Left ventricle myocardium inferior (tissue), 1 donor: ENCODE measurements around the gene PPM1E. TPM values are rescaled to one million over a fixed set of nuclear protein-coding genes. Genes with fewer than 3 reads are reported as not detected.

Source experiments
- DNase-seq: peaks from one replicate; pipeline ENCODE4 v3.0.0-alpha.2; 2020
- H3K27ac ChIP-seq: fragments of 200-600 bp; replicated peaks from 2 replicates; pipeline ENCODE4 v1.8.0; 2021
- H3K27me3 ChIP-seq: fragments of 200-600 bp; 2 replicates; pipeline ENCODE4 v1.8.0; 2021; ENCODE audit warnings: low read depth
- H3K36me3 ChIP-seq: fragments of 200-600 bp; 2 replicates; pipeline ENCODE4 v1.8.0; 2021
- H3K4me1 ChIP-seq: fragments of 200-600 bp; 2 replicates; pipeline ENCODE4 v1.8.0; 2021
- H3K4me3 ChIP-seq: fragments of 200-600 bp; 2 replicates; pipeline ENCODE4 v1.8.0; 2021; ENCODE audit warnings: mild to moderate bottlenecking, moderate library complexity
- H3K9me3 ChIP-seq: fragments of 200-600 bp; replicated peaks from 2 replicates; pipeline ENCODE4 v1.8.0; 2021
- CTCF ChIP-seq: fragments of 200-600 bp; IDR thresholded peaks from 2 replicates; pipeline ENCODE4 v1.8.0; 2021; ENCODE audit warnings: antibody characterized with exemption, mild to moderate bottlenecking, borderline replicate concordance
- intact Hi-C: fragments of 100-400 bp; cut with micrococcal nuclease; formaldehyde crosslinking; loops from one replicate; pipeline ENCODE4 v1.11.0; 2022
- total RNA-seq: library from RNA; stranded (reverse); fragmentation: NEBNext Ultra II Directional; extraction: Animal tissue kit (Norgen Biotek cat#: 25700); gene quantifications from one replicate; pipeline ENCODE4 v1.2.1, GENCODE V29; 2021
- donor health status: DM: no; HTN: yes; CAD: no; lungs with severe emphysema.

The PPM1E gene
- total RNA-seq, 1 donor from 2014 or later = 0.80 TPM

GRCh38 chr17:59001158-59001814 is 245.6 kb downstream of the PPM1E start:
- DNase-seq = no peak
- H3K27ac ChIP-seq = peak overlapping the region; percentile 10
- H3K36me3 ChIP-seq = peaks cover 38% of the 10 kb centered on the region
- intact Hi-C loops = no loop called here
- H3K9me3 ChIP-seq = no peaks in the 10 kb centered on the region
- H3K4me1 ChIP-seq = no peaks in the 10 kb centered on the region
- H3K4me3 ChIP-seq = peak overlapping the region; percentile 13
- H3K27me3 ChIP-seq = no peaks in the 10 kb centered on the region
- no peak for TF ChIP-seq CTCF

GRCh38 chr17:59002126-59002525 is 246.5 kb downstream of the PPM1E start:
- intact Hi-C loops = no loop called here
- Histone ChIP-seq H3K4me3 (no peak overlapping the region), H3K9me3 (no peaks in the 10 kb centered on the region), H3K4me1 (no peaks in the 10 kb centered on the region), H3K27me3 (no peaks in the 10 kb centered on the region), H3K36me3 (peaks cover 35% of the 10 kb centered on the region), H3K27ac (peak overlapping the region; percentile 10)
- TF ChIP-seq CTCF = no peak
- no peak for DNase-seq

- H3K27ac ChIP-seq = no peak overlapping the region
- intact Hi-C loops = no loop called here
- no peaks in the 10 kb centered on the region for H3K9me3 ChIP-seq
- no peak overlapping the region for H3K4me3 ChIP-seq
- H3K36me3 ChIP-seq = peaks cover 33% of the 10 kb centered on the region
- H3K27me3 ChIP-seq = no peaks in the 10 kb centered on the region
- H3K4me1 ChIP-seq = peaks cover 7% of the 10 kb centered on the region
- DNase-seq = no peak
- TF ChIP-seq CTCF = no peak
Measured at GRCh38 chr17:59002848-59003247, 247.2 kb downstream of the PPM1E start.

GRCh38 chr17:59003860-59004259 is 248.2 kb downstream of the PPM1E start:
- H3K36me3 ChIP-seq = peaks cover 23% of the 10 kb centered on the region
- H3K27ac ChIP-seq = no peak overlapping the region
- no peaks in the 10 kb centered on the region for H3K9me3 ChIP-seq
- no peak for TF ChIP-seq CTCF
- H3K27me3 ChIP-seq = no peaks in the 10 kb centered on the region
- H3K4me1 ChIP-seq = peaks cover 17% of the 10 kb centered on the region
- intact Hi-C loops = no loop called here
- no peak for DNase-seq
- no peak overlapping the region for H3K4me3 ChIP-seq

GRCh38 chr17:59004338-59005111 is 248.9 kb downstream of the PPM1E start:
- peaks cover 17% of the 10 kb centered on the region for H3K36me3 ChIP-seq
- peaks cover 19% of the 10 kb centered on the region for H3K4me1 ChIP-seq
- intact Hi-C loops = loop anchor here (5.0 kb wide), 1 partner anchor 292 kb away; no protein-coding TSS in a partner anchor
- no peak overlapping the region for H3K27ac ChIP-seq
- peak; percentile 98 for TF ChIP-seq CTCF
- no peaks in the 10 kb centered on the region for H3K9me3 ChIP-seq
- DNase-seq = peak; percentile 21
- no peak overlapping the region for H3K4me3 ChIP-seq
- H3K27me3 ChIP-seq = no peaks in the 10 kb centered on the region
